Liver (tissue), 3 donors: ENCODE measurements around the gene WDR17.

Experiments
- ATF3 ChIP-seq: IDR thresholded peaks from 2 replicates; pipeline ENCODE4 v1.6.1; 2016; ENCODE audit warnings: antibody characterized with exemption
- CTCF ChIP-seq: fragments of 150-350 bp; IDR thresholded peaks from 2 replicates; pipeline ENCODE4 v1.5.1; 2017; ENCODE audit warnings: improper control_type of control experiment, low read depth, low read length; ENCODE audit not compliant: missing input control
- EGR1 ChIP-seq, 2 donors: IDR thresholded peaks; 2 replicates each; pipeline ENCODE4 v1.6.1; 2016 to 2018; ENCODE audit warnings: antibody characterized with exemption in 2 of 2, low read depth in 2 of 2
- FOXA1 ChIP-seq: IDR thresholded peaks from 2 replicates; pipeline ENCODE4 v1.6.1; 2016; ENCODE audit warnings: antibody characterized with exemption
- GABPA ChIP-seq, 2 donors: IDR thresholded peaks in 1 of 2; conservative IDR thresholded peaks in 1 of 2; 2 replicates each; pipeline ENCODE4 v1.6.1; 2016; ENCODE audit warnings: antibody characterized with exemption in 2 of 2, mild to moderate bottlenecking in 1 of 2, moderate library complexity in 1 of 2
- JUND ChIP-seq, 2 donors: IDR thresholded peaks; 2 replicates each; pipeline ENCODE4 v1.6.1; 2016; ENCODE audit warnings: antibody characterized with exemption in 2 of 2
- MAX ChIP-seq: IDR thresholded peaks from 2 replicates; pipeline ENCODE4 v1.6.1; 2016; ENCODE audit warnings: antibody characterized with exemption
- SP1 ChIP-seq: IDR thresholded peaks from 2 replicates; pipeline ENCODE4 v1.6.1; 2018; ENCODE audit warnings: antibody characterized with exemption, mild to moderate bottlenecking
- TAF1 ChIP-seq: conservative IDR thresholded peaks from 2 replicates; pipeline ENCODE4 v1.6.1; 2016; ENCODE audit warnings: antibody characterized with exemption, mild to moderate bottlenecking
- YY1 ChIP-seq: IDR thresholded peaks from 2 replicates; pipeline ENCODE4 v1.6.1; 2016; ENCODE audit warnings: antibody characterized with exemption, mild to moderate bottlenecking
- TF ChIP-seq, protein P1 (sequence below): IDR thresholded peaks from 2 replicates; pipeline ENCODE4 v1.6.1; 2016; ENCODE audit warnings: antibody characterized with exemption
- TF ChIP-seq, protein P2 (sequence below): IDR thresholded peaks from 2 replicates; pipeline ENCODE4 v1.6.1; 2016; ENCODE audit warnings: antibody characterized with exemption, mild to moderate bottlenecking
- donor health status: healthy.
- donor health status: healthy.

DNA sequence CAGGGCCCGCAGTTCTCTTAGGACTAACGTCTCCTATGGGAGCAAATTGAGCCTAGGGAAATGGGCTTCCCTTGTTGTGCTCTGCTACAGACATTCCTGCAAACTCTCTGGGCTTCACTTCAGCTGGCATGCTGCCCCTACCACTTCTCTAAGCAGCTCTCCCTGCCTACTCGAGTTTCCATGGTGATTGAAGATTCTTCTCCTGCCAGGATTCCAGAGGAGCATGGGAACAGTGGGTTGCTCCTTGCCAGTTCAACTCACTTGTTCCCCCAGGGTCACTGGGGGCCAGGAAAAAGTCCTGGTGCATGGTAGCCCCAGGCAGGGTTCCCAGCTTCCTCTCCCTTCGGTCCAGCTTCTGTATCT, 21.1 kb upstream of the WDR17 start:
- TF ChIP-seq SP1 (no peak), CTCF (no peak), TAF1 (no peak), JUND (IDR thresholded peaks at IDR 0.05) (no peak), MAX (no peak), FOXA1 (no peak), EGR1 (IDR thresholded peaks at IDR 0.05; ENCODE audit: low read depth in 2 of 2) (no peak), GABPA (IDR thresholded peaks at IDR 0.05 in 1 of 2, conservative IDR thresholded peaks at IDR 0.05 in 1 of 2) (no peak), ATF3 (no peak), YY1 (no peak)
- TF ChIP-seq, protein P1, sequence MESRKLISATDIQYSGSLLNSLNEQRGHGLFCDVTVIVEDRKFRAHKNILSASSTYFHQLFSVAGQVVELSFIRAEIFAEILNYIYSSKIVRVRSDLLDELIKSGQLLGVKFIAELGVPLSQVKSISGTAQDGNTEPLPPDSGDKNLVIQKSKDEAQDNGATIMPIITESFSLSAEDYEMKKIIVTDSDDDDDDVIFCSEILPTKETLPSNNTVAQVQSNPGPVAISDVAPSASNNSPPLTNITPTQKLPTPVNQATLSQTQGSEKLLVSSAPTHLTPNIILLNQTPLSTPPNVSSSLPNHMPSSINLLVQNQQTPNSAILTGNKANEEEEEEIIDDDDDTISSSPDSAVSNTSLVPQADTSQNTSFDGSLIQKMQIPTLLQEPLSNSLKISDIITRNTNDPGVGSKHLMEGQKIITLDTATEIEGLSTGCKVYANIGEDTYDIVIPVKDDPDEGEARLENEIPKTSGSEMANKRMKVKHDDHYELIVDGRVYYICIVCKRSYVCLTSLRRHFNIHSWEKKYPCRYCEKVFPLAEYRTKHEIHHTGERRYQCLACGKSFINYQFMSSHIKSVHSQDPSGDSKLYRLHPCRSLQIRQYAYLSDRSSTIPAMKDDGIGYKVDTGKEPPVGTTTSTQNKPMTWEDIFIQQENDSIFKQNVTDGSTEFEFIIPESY, result no peak
- TF ChIP-seq, protein P2, sequence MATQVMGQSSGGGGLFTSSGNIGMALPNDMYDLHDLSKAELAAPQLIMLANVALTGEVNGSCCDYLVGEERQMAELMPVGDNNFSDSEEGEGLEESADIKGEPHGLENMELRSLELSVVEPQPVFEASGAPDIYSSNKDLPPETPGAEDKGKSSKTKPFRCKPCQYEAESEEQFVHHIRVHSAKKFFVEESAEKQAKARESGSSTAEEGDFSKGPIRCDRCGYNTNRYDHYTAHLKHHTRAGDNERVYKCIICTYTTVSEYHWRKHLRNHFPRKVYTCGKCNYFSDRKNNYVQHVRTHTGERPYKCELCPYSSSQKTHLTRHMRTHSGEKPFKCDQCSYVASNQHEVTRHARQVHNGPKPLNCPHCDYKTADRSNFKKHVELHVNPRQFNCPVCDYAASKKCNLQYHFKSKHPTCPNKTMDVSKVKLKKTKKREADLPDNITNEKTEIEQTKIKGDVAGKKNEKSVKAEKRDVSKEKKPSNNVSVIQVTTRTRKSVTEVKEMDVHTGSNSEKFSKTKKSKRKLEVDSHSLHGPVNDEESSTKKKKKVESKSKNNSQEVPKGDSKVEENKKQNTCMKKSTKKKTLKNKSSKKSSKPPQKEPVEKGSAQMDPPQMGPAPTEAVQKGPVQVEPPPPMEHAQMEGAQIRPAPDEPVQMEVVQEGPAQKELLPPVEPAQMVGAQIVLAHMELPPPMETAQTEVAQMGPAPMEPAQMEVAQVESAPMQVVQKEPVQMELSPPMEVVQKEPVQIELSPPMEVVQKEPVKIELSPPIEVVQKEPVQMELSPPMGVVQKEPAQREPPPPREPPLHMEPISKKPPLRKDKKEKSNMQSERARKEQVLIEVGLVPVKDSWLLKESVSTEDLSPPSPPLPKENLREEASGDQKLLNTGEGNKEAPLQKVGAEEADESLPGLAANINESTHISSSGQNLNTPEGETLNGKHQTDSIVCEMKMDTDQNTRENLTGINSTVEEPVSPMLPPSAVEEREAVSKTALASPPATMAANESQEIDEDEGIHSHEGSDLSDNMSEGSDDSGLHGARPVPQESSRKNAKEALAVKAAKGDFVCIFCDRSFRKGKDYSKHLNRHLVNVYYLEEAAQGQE, result no peak
